C4-2B (cell line): ENCODE results near the gene TNNT2.

Source experiments
- H3K27ac ChIP-seq: fragments of 450-650 bp; 2 replicates; pipeline ENCODE4 v1.5.1; 2017
- CTCF ChIP-seq: fragments of 450-650 bp; conservative IDR thresholded peaks from 2 replicates; pipeline ENCODE4 v1.5.1; 2017; ENCODE audit warnings: mild to moderate bottlenecking
- ZFX ChIP-seq: fragments of 450-650 bp; IDR thresholded peaks from 2 replicates; pipeline ENCODE4 v1.6.1; 2017

The TNNT2 gene

GRCh38 chr1:201355471-201355870 lies 22.0 kb downstream of the TNNT2 start:
- no peak for TF ChIP-seq ZFX
- TF ChIP-seq CTCF = no peak
- no peak overlapping the region for H3K27ac ChIP-seq

DNA sequence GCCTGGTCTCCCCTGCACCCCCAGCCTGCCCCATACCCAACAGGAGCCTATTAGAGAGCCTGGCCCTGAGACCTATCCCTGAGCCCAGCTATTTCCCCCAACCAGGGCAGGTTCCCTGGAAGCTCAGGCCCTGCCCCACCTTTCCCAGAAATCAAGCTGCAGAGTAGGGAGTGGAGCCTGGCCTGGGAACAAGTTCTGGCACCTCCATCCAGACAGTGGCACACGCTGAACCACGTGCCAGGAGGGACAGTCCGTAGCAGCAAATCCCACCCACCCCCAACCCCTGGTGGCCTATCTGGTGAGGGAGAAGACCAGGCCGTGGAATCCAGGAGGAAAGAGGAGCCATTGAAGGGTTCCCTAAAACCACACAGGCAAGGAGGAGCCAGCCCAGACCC lies 22.6 kb downstream of the TNNT2 start:
- no peak overlapping the region for H3K27ac ChIP-seq
- TF ChIP-seq ZFX (no peak), CTCF (no peak)

DNA sequence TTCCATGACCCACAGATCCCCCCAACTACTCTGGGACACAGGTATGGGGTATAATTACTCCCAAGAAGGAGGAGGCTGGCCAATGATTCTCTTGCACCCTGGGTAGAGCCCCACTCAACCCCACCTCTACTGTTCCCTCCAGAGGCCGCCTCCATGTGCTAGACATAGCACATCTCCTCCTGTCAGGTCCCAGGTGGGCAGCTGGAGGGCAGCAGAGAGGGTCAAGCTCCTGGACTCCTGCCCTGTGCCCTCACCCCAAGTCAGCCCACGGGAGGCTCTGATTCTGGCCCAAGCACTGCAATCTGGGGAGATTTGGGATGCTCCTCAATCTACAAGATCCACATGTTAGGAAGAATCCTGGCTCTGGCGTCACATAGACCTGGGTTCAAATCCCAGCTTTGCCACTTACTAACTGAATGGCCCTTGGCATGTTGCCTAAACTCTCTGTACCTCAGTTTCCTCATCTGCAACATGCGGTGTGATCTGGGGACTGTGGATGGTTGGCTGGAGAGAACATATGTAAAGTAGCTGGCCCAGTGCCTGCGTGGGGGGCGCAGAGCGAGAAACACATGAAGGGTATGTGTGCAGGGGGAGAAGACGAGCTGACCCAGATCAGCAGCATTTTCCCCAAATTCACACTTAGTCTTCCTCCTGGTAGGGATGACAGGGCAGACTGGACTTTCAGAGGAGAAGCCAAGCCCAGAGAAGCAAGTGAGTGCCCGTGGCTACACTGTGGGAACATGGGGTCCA lies 23.2 kb downstream of the TNNT2 start:
- no peak overlapping the region for H3K27ac ChIP-seq

DNA sequence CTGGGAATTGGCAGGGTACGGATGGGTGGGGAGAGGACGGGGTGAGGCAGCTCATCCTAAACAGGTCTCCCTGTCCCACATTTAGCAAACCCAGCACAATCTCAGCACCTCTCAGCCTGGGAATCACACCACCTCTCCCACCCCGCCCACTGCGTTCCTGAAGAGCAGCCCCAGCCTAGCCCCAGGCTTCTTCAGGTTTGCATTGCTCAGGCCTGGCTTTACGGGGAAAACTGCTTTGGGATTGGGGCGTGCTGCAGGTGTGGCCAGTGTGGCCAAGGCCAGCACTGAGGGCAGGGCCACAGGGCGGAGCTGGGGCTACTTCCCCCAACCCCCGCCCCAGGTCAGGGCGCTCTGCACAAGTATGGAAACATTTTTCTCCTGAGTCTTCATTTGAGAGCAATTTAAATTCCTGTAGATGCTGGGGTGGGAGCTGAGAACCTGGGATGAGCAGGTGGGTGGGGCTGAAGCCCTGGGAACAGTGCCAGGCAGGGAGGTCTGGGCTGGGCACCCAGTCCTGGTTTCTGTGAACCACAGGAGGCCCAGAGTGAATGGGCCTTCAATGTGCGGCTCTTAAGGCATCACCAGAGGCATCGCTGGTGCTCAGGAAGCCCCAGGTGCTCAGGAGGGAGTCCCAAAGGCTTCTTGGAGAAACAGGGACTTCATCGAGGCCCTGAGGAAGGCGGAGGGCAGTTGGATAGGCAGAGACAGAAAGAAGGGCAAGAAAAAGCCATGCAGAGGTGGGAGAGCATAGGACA lies 24.1 kb downstream of the TNNT2 start:
- TF ChIP-seq CTCF (no peak), ZFX (no peak)
- H3K27ac ChIP-seq = no peak overlapping the region

More for the DNA sequence above, 23.2 kb downstream of the TNNT2 start:
- TF ChIP-seq CTCF (no peak), ZFX (no peak)

GRCh38 chr1:201351617-201352016 lies 25.9 kb downstream of the TNNT2 start:
- H3K27ac ChIP-seq = no peak overlapping the region

DNA sequence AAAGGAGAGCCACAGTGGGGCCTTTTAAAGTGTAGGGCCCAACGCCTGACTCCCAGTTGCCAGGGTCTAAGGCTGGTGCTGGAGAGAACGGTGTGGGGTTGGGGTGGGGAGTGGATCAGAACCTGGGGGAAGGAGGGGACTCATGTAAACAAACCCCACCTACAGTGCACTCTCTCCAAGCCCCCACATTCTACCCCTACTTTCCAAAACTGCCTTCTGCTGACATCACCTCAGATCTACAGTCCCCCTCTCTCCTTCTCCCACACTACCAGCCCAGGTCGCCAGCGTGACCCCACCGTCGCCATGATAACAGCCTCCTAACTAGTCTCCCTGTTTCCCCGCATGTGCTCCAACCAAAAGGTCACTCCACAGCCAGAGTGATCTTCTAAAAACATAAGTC lies 26.6 kb downstream of the TNNT2 start:
- no peak overlapping the region for H3K27ac ChIP-seq
- no peak for TF ChIP-seq ZFX
- no peak for TF ChIP-seq CTCF

More at GRCh38 chr1:201351617-201352016, 25.9 kb downstream of the TNNT2 start:
- TF ChIP-seq CTCF (no peak), ZFX (no peak)

- H3K27ac ChIP-seq = no peak overlapping the region
- TF ChIP-seq ZFX (no peak), CTCF (no peak)
Measured at GRCh38 chr1:201350361-201350725, 27.1 kb downstream of the TNNT2 start.
